SU-DHL-6 (cell line): ENCODE measurements around the gene ARMC5.

Source experiments
- EZH2phosphoT487 ChIP-seq: fragments of 200-600 bp; sonication (generic), shearing (Covaris generic); conservative IDR thresholded peaks from 2 replicates; pipeline ENCODE4 v1.6.1; 2018; ENCODE audit warnings: mild to moderate bottlenecking, antibody characterized with exemption, low read length, moderate library complexity, mixed read lengths
- TF ChIP-seq, protein P1 (sequence below): fragments of 200-600 bp; sonication (generic); IDR thresholded peaks from one replicate; pipeline ENCODE4 v1.5.1; 2017; ENCODE audit warnings: antibody characterized with exemption, mild to moderate bottlenecking, low read length, moderate library complexity; ENCODE audit not compliant: insufficient read depth, poor library complexity, severe bottlenecking

DNA sequence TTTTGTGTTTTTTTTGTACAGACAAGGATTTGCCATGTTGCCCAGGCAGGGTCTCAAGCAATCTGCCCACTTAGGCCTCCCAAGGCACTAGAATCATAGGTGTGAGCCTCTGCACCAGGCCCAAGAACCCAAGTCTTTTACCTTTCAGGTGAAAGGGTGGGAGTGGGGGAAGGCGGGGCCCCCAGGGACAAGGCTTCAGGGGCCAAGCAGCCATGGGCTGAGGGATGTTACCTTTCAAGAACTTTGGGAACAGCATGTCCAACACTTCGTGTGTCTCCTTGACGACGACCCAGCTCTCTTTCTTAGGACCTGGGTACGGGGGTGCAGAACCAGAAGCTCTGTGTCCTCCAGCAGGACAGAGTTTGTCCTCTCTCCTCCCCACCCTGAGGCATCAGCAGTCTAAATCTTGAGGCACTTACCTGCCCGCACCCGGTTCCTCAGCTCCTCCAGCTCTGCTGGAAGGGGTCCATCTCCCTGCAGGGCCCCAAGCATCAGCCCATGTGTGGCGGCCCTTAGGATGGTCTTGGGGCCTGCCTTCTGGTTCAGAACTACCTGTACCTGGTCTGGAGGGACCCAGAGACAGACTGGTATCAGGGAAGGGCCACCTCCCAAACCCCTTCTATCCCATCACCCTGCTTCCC lies 32.6 kb downstream of the ARMC5 start:
- TF ChIP-seq, protein P1, sequence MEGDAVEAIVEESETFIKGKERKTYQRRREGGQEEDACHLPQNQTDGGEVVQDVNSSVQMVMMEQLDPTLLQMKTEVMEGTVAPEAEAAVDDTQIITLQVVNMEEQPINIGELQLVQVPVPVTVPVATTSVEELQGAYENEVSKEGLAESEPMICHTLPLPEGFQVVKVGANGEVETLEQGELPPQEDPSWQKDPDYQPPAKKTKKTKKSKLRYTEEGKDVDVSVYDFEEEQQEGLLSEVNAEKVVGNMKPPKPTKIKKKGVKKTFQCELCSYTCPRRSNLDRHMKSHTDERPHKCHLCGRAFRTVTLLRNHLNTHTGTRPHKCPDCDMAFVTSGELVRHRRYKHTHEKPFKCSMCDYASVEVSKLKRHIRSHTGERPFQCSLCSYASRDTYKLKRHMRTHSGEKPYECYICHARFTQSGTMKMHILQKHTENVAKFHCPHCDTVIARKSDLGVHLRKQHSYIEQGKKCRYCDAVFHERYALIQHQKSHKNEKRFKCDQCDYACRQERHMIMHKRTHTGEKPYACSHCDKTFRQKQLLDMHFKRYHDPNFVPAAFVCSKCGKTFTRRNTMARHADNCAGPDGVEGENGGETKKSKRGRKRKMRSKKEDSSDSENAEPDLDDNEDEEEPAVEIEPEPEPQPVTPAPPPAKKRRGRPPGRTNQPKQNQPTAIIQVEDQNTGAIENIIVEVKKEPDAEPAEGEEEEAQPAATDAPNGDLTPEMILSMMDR: no peak
- TF ChIP-seq EZH2phosphoT487: no peak
